T-helper 1 cell (primary cell): ENCODE measurements around the gene C22orf31.

ENCODE experiments used
- DNase-seq, 5 donors: peaks; one replicate each; pipeline ENCODE4 v3.0.0-alpha.2; 2012 to 2020

C22orf31 gene

DNA sequence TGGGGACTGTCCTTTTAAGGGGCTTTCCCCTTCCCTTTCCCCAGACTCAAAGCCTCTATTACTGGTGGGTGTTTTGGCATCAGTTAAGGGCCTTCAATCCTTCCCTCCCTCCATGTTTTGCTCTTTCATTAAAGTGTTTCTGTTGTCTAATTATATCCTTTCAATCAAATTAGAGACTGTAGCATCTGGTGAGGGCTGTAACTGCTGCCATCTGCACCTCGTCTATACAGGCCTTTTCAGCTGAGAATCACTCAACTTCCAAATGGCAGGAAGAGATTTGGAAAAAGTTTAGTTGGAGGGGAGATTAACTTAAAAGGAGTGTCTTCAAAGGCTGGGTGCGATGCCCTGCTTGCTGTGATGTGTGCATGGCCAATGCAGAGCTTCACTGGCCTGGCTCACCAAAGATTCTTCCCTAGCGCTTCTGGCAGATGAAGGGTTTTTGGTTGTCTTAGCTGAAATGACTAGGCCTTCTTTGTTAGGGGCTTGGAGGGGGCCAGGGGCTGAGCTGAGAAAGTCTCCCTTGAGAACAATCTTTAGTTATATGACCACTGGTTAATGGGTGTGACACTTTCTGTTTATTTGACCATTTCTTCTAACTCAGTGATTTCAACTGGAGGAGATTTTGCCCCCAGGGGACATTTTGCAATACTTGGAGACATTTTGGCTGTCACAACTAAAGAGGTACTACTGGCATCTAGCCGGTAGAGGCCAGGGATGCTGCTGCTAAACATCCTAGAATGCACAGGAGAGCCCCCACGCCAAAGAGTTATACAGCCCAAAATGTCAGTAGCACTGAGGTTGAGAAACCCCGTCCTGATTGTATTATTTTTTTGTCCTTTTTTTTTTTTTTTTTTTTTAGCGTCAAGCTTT is 18.7 kb upstream of the C22orf31 start:
- no peak for DNase-seq

DNA sequence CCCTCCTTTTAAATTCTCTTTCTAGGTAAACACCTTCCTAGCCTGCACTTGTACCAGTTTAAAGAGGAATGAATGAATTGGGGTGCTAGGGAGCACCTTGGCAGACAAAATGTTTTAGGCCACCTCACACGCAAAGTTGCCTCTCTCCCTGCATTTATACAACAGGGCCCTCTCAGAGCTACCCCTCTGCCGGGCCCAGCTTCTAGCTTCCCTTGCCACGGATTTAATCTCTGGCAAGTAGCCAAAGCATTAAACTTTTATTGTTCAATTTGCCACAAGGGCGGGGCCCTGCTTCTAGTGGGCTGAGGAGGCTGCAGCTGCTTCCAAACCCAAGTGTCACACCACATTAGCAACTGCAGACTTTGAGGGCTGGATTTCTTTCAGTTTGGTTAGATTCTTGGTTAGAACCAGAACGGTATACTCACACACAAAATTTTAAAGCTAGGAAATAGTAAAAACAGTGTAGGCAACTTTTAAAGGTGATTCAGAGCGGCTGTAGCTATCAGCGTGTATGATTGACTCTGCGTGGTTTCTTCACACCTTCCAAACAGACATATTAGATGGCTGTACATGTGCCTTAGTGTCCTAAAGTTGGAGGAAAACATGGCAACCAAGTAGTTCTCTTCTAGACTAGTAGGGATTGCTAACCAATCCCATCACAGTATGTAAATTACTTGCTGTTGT is 17.7 kb upstream of the C22orf31 start:
- no peak for DNase-seq

DNA sequence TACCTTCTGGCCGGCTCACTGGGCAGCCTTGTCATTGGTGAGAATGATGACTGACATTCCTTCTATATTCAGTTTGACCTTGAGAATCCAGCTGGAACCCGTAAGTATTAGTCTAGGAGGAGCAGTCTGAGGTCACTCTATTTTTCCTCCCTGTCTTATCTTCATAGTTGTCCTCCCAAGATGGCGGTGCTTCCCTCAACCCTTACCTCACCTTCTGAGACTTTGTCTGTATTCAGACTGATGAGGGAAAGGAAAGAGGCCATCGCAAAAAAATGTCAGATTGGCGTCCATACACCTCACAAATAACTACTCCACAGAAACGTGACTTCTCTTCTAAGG is 17.2 kb upstream of the C22orf31 start:
- no peak for DNase-seq

DNA sequence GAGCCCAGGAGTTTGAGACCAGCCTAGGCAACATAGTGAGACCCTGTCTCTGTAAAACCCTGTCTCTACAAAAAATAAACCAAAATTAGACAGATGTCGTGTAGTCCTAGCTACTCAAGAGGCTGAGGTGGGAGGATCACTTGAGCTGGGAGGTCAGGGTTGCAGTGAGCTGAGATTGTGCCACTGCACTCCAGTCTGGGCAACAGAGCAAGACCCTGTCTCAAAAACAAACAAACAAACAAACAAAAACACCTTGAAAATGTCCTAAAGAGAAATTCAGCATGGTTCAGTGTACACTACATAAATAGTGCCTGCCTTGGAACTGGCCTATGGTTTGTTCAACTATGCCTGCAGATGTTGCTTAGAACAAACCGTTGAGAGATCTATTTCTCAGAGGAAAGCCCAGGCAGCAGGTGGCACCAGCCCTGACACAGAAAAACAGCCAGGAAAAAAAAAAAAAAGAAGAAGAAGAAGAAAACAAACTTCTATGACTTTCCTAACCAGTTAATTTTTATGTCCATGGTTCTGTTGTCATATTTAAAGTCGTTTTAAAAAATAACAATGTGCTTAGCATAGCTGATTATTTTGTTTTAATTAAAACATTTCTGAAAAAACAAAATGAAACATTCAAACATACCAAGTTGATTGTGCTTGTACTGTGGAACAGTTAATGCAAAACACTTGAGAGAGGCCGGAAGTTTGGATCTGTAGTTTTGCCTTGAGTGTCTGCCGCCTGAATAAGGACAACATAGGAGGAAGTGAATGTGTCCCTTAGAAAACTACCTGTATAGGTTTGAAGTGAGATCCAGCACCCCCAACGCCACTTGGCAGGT is 16.6 kb upstream of the C22orf31 start:
- no peak for DNase-seq

DNA sequence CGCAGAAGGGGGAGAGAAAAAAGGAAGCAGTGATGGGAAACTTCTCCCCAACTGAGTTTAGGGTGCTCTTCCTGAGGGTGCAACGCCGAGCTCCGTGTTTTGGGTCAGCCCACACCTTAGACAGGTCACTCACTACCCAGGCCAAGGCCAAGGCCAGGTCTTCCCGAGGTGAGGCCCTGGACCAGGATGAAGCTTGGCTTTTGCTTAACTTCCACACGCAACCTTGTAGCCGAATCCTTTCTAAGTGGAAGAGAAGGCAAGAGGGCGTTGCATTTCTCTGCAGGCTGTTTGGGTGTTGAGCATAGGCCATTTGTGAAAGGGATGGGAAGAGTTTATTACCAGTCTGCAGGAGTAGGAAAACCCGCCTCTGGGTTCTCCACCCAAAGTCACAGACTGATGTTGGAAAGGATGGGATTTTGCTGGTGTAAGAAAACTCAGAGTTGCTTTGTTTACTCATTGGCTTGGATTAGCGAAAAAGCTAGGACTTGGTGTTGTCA is 12.7 kb upstream of the C22orf31 start:
- no peak for DNase-seq

DNA sequence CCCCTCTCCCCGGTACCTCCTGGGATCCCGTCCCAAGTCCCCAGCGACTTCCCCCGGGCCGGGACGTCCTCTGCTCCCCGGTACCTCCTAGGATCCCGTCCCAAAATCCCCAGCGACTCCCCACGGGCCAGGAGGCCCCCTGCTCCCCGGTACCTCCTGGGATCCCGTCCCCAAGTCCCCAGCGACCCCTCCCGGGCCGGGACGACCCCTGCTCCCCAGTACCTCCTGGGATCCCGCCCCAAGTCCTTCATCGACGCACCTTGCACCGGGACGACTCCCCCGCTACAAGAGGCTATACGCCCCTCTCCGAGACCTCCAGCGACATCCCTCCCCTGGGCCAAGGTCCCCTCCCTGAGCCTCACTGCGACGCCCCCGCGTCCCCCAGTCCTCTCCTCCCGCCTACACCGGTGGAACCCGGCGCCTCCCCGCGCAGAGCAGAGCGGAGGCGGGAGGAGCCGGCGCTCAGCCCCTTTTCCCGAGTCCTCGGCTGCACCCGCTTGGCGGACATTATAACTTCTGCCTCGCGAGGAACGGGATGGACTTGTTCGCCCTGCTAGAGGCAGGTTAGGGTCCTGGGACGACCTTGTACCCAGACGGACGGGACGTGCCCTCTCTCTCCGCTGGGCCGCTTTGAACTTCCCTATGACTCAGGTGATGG is 12.1 kb upstream of the C22orf31 start:
- DNase-seq = peak in 1 of 5 donors; percentile 12

DNA sequence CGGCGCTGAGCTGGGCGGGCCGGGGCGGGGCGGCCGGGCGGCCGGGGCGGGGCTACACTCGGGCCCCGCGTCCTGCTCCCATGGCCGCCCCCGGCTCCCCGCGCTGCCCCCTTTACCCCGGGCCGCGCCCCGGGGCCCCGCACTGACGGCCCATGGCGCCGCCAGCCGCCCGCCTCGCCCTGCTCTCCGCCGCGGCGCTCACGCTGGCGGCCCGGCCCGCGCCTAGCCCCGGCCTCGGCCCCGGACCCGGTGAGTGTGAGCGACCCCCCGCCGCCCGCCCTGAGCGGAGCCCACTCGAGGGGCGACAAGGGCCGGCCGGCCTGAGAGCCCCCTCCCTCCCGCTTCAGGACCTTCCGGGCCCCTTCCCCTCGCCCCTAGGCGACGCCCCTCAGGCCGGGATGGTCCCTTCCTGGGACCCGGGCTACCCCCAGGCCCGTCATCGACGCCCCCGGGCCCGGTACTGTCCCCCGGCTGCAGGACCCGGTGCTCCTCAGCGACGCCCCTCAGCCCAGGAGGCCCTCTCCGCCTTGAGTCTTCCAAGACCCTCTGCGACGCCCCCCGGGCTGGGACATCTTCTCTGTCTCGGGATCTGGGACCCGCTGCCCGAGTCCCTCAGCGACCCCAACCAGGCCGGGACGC is 11.5 kb upstream of the C22orf31 start, which contains the start of gene KREMEN1:
TSS of gene KREMEN1 (plus strand) at position 57 of the 639 bp plus-strand sequence. CDS start at position 153, 96 bp downstream.
- DNase-seq = no peak

DNA sequence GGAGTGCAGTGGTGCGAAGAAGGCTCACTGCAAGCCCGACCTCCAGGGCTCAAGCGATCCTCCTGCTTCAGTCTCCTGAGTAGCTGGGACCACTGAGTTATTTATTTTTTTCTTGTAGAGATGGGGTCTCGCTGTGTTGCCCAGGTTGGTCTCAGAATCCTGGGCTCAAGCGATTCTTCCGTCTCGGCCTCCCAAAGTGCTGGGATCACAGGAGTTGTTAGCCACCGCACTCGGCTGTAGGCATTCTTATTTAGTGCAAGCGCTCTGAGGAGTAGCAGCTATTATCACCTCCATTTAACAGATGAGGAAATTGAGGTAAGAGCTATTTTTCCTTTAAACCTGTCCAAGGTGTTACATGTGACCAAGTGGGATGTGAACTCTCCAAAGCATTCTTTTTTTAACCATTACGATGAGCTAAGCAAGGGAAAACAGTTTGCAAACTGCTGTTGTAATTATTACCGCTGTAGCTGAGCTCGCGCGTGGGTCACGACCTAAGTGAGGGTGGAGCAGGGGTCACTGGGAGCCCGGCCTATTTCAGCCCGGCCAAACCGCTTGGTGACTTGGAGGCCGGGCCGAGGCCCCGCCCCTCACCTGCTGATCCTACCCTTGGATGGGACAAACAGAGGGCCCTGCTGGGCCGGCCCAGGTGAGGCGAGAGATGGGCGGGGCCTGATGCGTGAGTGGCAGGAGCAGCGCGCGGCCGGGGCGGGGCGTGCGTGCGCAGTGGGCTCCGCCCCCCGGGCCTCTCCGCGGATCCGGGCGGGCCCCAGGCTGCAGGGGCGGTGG is 10.8 kb upstream of the C22orf31 start:
- DNase-seq = peak; percentile 67 to 78 (median 75)

DNA sequence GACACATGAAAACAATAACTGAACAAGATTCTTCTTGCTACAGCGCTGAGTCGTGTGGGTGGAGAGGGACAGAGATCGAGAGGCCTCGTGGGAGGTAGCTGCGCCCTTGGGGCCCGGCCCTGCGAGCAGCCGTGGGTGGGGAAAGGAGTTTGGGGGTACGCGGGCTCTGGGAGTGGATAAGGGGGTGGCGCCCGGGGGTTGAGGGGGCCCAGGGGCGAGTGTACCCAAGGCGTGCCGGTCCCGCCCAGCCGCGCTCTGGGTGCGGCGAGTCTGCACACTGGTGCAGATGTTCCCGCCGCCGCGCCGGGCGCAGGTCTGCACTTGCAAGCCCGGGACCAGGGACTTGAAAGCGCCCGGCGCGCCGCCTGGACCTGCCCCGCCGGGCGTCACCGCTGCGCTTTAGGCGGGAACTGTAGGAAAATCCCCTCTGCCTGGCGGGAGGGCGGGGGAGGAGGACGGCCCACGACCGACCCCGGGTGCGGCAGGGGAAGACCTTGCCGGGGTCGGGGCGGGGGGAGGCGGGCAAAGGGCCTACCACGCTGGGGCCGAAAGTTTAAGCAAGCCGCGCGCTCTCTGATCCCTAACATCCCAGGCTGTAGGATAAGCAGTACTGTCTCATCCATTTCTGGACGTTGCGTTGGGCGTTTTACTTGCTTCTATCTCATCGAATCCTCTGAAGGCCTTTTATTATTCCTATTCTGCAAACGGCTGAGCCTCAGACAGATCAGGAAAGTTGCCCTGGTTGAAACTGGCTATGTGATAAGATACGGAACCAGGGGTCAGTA is 9.8 kb upstream of the C22orf31 start:
- DNase-seq = peak in 3 of 5 donors; percentile 18 to 31 (median 26)

DNA sequence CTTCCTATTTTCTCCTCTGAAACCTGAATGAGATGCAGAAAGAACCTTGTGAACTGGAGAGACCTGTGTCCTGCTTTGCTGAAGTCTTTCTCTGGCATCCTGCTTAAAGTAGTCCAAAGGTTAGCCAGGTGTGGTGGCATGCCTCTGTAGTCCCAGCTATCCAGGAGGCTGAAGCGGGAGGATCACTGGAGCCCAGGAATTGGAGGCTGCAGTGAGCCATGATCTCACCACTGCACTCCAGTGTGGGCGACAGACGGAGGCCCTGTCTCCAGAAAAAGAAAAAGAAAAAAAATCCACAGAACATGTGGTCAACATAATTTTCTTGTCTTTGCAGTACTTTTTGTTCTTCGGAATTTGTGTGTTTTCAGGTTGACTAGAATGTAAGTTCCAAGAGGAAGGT is 8.9 kb upstream of the C22orf31 start:
- no peak for DNase-seq

DNA sequence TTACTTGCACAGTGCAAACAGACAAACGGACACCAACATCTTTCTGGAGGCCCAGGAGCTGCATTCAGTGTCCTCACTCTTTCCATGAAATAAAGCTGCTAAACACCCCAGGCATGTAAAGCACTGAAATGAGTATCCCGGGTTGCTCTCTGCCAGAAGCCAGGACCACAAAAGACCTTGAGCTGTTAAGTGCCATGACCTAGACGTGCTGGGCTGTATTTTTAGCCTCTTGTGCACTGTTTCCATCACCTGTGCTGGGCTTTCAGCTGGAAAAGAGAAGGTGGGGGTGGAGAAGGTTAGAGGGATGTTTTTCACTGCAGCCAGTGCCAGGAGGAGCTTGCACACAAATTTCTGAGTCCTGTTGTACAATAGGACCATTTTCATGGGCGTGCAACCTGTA is 7.8 kb upstream of the C22orf31 start:
- no peak for DNase-seq

DNA sequence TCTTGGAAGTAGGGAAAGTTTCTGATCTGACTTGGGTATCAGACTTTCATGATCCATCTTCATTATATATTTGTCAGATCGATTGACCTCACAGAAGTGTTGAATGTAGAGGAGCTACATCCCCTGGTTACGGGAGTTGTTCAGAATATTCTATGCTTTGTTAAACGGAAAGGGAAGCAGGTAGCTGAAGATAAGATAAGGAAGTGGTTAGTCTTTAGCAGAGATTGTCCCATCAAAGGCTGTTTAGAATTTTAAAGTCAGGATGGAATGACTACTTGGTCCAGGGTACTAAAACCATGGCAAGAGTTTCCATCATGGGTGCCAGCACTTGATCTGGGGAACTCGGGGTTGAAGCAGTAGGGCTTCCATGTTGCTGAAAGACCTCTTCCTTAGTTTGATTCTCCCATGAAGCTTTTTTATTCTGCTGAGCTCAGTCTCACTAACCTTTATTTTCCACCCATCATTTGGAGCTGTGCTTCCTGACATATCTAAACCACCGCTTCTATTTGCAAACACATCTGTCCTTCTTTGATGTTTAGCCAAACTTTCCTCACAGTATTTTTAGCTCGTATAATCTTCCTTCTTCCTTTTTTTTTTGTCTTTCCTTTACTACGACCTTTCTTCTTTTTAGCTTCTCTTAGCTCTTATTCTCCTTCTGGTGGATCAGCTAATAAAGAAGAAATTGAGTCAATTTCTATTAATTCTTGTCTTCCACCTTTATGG is 4.0 kb upstream of the C22orf31 start:
- DNase-seq = no peak

DNA sequence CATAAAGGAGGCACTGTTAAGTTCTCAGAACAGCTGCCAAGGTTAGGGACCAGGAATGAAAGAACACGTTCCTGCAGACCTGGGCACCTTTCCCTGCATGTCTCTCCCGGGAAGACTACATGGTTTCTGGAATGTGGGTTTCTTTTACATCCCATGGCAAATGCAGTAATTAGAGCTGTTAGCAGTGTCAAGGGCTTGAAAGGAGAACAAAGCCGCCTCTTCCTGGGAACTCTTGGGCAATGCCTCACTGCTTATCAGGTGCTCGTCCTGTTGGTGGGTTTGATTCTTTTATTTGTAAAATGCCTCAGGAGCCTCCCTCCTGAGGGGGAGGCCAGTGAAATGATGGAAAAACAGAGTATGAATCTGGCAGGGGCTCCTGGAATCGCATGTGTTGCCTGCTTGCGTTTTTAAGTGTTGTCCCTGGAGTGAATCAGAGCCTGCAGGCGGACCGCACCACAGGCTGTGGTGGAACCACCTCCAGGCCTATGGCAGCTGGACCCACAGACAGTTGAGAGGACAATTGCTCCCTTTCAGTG is 723 bp upstream of the C22orf31 start:
- no peak for DNase-seq

DNA sequence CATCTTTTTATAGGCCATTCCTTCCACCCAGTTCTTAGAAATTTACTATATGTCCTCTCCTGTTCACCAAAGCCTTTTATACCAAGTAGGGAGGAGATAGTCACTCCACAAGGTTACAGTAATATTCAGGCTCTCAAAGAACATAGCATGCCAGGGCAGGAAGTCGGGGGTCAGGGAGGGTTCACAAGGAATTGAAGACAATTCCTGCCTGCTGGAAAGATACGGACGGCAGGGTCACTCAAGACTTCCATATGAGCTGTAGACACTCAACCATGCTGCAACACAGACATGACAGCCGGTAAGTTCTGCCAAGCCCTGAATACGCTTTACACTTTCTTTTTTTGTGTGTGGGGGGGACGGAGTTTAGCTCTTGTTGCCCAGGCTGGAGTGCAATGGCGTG is 700 bp downstream of the C22orf31 start:
- no peak for DNase-seq

DNA sequence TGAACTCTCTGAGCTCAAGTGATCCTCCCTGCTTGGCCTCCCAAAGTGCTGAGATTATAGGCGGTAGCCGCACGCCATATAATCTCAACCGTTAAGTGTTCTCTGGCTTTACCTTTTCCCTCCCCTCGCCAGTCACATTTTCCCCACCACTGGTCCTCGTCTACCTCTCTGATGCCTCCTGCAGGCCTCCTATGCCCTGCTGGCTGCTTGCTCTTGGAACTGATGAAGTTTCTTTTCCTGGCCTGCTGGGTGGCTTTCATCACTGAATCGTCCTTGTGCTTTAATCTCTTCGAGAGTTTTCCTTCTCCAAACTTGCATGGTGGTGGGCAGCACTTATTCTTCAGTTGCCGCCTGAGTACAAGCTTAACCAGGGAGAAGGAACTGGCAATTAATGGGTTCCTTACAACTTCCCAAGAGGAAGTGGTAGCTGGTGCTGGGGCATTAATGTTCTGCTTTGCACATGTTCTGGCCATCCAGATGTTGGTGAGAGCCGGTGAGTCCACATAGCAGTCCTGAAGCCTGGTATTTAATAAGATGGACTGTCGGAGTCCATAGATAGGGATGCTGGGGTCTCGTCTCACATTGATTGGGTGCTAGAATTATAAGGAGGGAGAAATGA is 1.3 kb downstream of the C22orf31 start:
- no peak for DNase-seq

DNA sequence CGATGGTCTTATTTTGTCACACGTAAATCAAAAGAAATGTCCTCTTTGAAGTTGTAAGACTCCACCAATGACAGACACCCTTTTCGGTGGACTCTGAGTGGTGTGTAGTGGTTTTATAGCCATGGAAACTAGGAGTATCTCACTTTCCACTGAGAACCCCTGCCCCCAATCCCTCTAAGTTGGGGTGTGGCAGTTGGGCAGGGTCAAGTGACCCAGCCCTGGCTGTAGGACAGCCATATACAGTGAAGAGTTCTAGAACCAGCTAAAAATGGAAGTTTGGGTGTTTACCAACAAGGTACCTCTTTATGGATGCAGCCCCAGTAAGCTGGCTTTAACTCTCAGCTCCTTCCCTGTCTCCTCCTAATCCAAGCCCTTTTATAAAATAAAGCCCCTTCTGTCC is 5.2 kb downstream of the C22orf31 start:
- no peak for DNase-seq

DNA sequence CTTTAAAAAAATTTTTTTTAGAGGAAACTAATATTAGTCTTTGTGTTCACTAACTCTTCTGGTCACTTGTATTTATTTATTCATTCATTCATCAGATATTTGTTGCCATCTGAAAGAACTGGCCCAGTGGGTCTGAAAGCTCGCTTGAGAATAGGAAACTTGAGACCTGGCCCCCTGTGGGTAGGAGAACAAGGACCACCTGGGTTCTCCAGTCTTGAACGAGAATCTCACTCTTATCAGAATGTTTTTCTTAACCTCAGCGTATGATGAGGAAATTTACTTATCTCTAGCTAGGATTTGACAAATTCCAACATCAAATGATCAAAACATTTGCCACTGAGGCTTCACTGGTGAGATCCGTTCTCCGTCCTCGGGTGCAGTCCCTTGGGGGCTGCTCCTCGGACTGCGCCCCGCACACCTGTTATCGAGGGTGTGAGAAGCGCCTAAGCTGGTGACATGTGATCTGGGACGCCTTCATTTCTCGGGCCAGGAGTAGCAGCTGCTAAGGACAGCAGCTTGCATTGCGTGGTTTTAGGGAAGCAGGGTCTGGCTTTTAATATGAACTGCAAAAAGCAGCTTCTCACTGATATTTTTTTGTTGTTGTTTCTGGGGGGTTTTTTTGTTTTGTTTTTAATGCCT is 6.3 kb downstream of the C22orf31 start:
- no peak for DNase-seq

DNA sequence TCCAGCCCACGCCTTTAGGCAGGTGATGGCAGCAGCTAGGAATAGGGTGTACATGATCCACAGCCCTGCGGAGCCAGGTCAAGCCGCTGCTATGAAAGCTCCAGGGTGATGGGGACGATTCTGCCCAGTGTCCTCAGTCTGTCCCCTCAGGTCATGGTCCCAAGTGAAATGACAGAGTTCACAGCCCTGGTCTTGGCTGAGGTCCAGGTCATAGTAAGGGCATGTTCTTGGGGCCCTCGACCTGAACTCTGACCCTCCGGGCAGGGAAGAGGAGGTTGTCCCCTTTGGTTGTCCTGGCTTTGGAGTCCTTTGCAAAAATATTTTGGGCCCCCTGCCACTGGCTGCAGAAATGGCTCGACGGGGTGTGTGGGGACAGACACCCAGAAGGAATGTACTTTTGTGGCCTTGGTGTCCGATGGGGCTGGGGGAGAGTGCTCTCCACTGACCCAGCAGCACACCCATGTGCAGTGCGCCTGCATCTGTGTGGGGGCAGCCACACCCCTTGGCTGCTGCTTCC is 7.3 kb downstream of the C22orf31 start:
- no peak for DNase-seq
